AG04450 (cell line): ENCODE results near the gene RIPOR1. TPM values are rescaled to one million over a fixed set of nuclear protein-coding genes. Genes with fewer than 3 reads are reported as not detected.

ENCODE experiments used
- CTCF ChIA-PET: fragments of 300-600, 350-600 bp; formaldehyde crosslinking; extraction: SDS; loops from one replicate; lab custom pipeline; 2022; ENCODE audit warnings: antibody characterized with exemption, inconsistent platforms; lab: Charles Lee
- POLR2A ChIA-PET: fragments of 350-600 bp; formaldehyde crosslinking; extraction: SDS; loops from one replicate; lab custom pipeline; 2021; ENCODE audit warnings: antibody characterized with exemption, inconsistent platforms; lab: Yijun Ruan, JAX
- DNase-seq: peaks from one replicate; pipeline ENCODE4 v3.0.0-alpha.2; 2011; ENCODE audit warnings: low read depth, low spot score
- H3K27ac ChIP-seq: one replicate; pipeline ENCODE4 v1.5.1; 2012; ENCODE audit warnings: low read depth, low read length, control low read depth
- H3K27me3 ChIP-seq: one replicate; pipeline ENCODE4 v1.6.0; 2012; ENCODE audit warnings: low read length; ENCODE audit not compliant: control insufficient read depth, insufficient read depth
- H3K4me3 ChIP-seq: 2 replicates; pipeline ENCODE4 v1.5.1; 2011; ENCODE audit warnings: mild to moderate bottlenecking, low read depth, low read length, control low read depth
- H3K9me3 ChIP-seq: 2 replicates; pipeline ENCODE4 v1.5.1; 2012; ENCODE audit warnings: low read length; ENCODE audit not compliant: control insufficient read depth, insufficient read depth
- CTCF ChIP-seq: IDR thresholded peaks from 2 replicates; pipeline ENCODE4 v1.5.1; 2011; ENCODE audit warnings: low read depth, low read length, control low read depth, inconsistent platforms
- polyA plus RNA-seq: library from polyadenylated mRNA; depleted of rRNA; stranded (reverse); fragments of >200 nt; gene quantifications from 2 replicates; pipeline ENCODE4 v1.2.3, GENCODE V29; 2011

RIPOR1 gene
- polyA plus RNA-seq, 1 experiment, result 9.9 TPM

GRCh38 chr16:67548265-67549126 lies 19.9 kb downstream of the RIPOR1 start:
- CTCF ChIA-PET, result interaction anchor here (0.7 to 2.8 kb wide), 11 partner anchors 8 to 122 kb away, joined by 3 to 74 read pairs (median 9); partner anchors contain the start of genes ACD, C16orf86, CARMIL2 and ENKD1
- no peak for TF ChIP-seq CTCF
- no peak overlapping the region for H3K27ac ChIP-seq
- POLR2A ChIA-PET, result interaction anchor here (0.6 to 2.1 kb wide), 2 partner anchors 14 to 335 kb away, joined by 5 to 21 read pairs; partner anchors contain the start of gene CTCF
- no peaks in the 10 kb centered on the region for H3K9me3 ChIP-seq
- H3K4me3 ChIP-seq, result no peak overlapping the region
- H3K27me3 ChIP-seq, result no peaks in the 10 kb centered on the region
- no peak for DNase-seq

- CTCF ChIA-PET, result interaction anchor here (1.0 to 2.6 kb wide), 3 partner anchors 13 to 95 kb away, joined by 3 to 10 read pairs (median 4); no protein-coding TSS in a partner anchor
- TF ChIP-seq CTCF, result no peak
- no peak overlapping the region for H3K27ac ChIP-seq
- DNase-seq, result no peak
- POLR2A ChIA-PET, result no interaction called here
- no peaks in the 10 kb centered on the region for H3K27me3 ChIP-seq
- no peaks in the 10 kb centered on the region for H3K9me3 ChIP-seq
- no peak overlapping the region for H3K4me3 ChIP-seq
Observed at GRCh38 chr16:67549240-67549639, 20.6 kb downstream of the RIPOR1 start.

- CTCF ChIA-PET, result interaction anchor here (0.9 to 2.6 kb wide), 5 partner anchors 12 to 95 kb away, joined by 3 to 10 read pairs (median 4); partner anchors contain the start of gene CARMIL2
- no peak for TF ChIP-seq CTCF
Observed at GRCh38 chr16:67549936-67550335, 21.3 kb downstream of the RIPOR1 start.

GRCh38 chr16:67551091-67551490 lies 22.5 kb downstream of the RIPOR1 start:
- Histone ChIP-seq H3K9me3 (no peaks in the 10 kb centered on the region), H3K27me3 (no peaks in the 10 kb centered on the region), H3K27ac (no peak overlapping the region), H3K4me3 (no peak overlapping the region)
- CTCF ChIA-PET, result interaction anchor here (0.6 to 2.8 kb wide), 4 partner anchors 11 to 94 kb away, joined by 3 to 10 read pairs (median 6); partner anchors contain the start of genes CARMIL2 and CTCF
- TF ChIP-seq CTCF, result no peak
- no peak for DNase-seq
- POLR2A ChIA-PET, result interaction anchor here (0.6 kb wide), 1 partner anchor 32 kb away, joined by 8 read pairs; no protein-coding TSS in a partner anchor

More at GRCh38 chr16:67549936-67550335, 21.3 kb downstream of the RIPOR1 start:
- no peaks in the 10 kb centered on the region for H3K9me3 ChIP-seq
- POLR2A ChIA-PET, result no interaction called here
- no peak overlapping the region for H3K4me3 ChIP-seq
- no peaks in the 10 kb centered on the region for H3K27me3 ChIP-seq
- DNase-seq, result no peak
- no peak overlapping the region for H3K27ac ChIP-seq
